ENCODE measurements around the gene PDZRN3.

Gene PDZRN3

DNA sequence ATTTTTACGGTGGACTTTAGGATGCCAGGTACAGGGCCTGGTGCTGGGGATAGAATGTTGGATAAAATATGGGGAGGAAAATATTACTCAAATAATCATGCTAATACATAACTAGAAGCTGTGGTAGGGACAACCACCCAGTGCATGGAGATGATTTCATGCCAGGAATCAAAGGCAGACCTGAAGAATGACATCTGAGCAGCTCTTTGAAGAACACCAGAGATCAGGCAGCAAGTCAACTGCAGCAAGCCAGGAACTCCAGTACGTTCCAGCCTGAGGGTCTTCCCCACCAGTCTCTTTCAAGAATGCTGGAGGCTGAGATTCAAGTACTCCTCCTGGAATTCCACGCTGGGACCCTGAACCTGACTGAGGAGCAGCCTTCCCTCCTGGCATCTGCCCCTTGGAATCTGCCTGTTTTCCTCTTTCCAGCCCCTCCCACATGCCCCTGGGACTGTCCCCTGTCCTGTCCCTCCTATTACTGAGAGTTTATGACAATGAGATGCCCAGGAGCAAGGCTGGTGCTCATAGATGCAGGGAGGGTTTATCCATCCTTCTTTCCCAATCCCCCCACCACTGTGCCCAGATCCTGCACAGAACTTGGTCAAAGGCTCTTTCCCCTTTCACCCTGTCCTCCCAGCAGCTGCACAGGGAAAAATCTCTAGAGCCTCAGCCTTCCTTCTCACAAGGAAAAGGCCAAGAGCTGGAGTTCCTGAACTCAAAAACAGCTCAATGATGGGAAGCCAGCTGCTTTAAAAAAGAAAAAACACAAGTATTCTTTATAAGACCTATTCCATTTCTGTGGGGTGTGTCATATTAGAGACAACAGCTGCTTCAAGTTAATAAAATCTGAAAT, 68.0 kb downstream of the PDZRN3 start:
- no peak for DNase-seq (ENCODE audit: low read depth in 2 of 2)

DNA sequence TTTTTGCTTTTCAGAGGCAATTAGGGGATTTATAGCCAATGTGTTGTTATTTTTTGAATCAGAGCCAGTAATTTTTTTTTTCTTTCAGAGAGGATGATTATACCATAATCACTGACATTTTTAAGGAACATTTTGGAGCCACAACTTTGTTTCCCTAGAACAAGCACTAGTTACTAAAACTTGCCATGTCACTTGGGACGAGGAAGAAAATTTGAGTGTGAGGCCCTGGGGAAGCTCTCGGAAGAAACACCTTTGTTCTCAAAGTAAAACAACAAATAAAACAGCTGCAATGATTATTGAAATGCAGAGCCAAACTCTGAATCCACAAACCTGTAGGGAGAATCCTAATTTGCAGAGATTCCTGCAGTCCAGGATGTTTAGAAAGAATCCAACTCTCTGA, 69.7 kb downstream of the PDZRN3 start:
- DNase-seq (ENCODE audit: low read depth in 2 of 2): no peak

DNA sequence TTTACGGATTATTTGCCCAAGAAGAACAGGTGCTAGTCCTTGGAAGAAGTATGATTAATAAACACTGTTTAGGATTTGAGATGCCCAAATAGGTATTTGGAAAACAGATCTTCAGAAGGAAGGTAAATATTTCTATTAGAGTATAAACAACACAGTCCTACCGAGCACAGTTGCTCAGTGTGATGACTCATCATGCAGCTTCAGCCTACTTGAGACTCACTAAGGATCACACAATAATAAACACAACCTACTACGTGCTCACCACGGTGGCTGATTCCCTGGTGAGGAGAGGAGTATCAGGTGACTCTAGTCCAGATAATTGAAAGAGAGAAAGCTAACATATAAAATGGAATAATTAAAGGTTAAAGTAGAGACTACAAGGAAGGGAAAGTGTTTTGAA, 72.0 kb downstream of the PDZRN3 start:
- DNase-seq (ENCODE audit: low read depth in 2 of 2): no peak

DNA sequence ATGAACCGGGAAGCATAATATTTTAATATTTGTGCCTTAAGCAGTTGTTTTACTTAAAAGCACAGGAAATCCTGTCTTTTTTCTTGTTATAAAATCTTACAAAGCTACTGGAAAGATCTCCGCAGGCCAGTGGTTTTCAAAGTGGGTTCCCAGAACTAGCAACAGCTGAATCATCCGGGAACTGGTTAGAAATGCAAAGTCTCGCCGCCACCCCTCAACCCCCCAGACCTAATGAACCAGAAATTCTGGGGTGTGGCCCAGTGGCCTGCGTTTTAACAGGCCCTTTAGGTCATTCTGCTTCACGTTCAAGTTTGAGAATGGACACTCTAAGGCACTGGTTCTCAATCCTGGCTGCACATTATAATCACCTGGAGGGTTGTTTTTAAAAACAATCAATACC, 74.7 kb downstream of the PDZRN3 start:
- no peak for DNase-seq (ENCODE audit: low read depth in 2 of 2)

DNA sequence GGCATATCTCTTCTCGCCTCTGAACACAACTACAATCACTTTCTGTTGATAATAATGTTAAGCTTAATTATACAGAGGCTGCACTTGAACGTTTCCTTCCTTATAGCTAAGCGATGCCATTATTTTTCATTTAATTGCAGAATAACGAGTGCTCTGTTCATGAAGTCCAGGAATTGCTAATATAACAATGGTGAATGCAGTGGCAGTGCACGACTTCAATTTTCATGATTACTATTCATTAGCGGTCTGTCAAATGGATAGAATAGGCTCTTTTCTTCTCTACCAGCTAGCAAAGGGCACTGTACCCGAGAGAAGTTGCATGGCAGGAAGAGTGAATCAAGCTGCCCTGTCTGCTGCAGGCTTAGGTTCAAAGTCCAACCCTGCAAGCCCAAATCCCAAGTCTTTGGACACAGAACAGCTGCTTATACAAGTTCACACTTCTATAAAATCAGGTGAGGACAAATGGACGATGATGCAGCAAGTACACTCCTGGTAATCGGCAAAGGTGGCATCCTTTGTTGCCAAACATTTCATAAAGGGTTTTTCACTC, 75.6 kb downstream of the PDZRN3 start:
- no peak for DNase-seq (ENCODE audit: low read depth in 2 of 2)

DNA sequence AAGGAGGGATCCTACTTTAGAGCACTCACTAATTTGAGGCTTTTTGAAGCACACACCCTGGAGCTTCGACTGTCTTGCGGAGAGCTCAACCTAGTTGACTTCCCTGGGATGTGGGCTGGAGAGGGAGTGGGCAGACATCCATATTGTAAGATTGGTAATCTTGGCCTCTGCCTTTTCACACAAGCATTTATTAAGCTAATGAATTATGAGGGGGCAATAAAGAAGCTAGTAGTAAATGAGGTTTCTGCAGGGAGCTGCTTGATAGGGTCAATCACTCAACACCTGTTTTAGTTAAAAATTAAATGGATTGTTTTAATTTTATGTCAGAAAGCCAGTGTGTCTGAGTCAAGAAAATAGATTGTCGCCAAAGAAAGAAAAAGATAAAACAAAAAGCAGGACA, 76.3 kb downstream of the PDZRN3 start:
- no peak for DNase-seq (ENCODE audit: low read depth in 2 of 2)

DNA sequence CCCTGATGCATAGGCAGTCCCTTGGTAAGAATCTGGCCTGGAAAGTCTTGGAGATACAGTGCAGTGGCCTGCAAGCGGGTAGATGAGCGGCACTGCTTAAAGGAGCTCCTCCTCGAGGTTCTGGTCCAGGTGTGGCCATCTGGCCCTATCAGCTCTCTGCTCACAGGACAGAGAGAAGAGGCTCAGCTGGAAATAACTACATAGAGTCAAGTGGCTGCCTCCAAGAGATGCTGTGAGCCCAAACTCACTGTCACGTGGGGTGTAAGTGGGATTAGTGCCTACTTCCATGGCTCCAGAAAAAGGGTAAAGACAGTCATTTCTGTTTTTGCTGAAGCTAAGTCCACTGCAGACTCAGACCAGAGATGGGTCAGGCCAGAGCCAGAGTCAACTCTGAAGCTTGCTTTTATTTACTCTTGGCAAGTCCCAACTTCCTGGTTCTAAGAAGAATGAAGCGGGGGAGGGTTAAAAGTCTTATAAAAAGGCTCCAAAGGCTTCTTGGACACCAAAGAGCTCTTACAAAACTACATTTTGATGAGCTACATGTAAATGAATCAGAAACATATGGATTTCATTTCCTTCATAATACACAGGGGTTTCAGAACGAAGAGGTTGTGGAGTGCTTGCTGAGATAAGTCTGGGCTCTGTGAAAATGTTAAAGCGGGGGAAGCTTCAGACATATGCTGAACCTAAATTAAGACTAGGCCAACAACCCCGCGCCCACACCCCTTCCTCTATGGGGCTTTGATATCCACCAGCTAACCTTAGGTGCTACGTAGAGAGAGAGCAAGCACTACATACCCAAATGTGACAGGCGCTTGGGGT, 77.1 kb downstream of the PDZRN3 start:
- no peak for DNase-seq (ENCODE audit: low read depth in 2 of 2)

DNA sequence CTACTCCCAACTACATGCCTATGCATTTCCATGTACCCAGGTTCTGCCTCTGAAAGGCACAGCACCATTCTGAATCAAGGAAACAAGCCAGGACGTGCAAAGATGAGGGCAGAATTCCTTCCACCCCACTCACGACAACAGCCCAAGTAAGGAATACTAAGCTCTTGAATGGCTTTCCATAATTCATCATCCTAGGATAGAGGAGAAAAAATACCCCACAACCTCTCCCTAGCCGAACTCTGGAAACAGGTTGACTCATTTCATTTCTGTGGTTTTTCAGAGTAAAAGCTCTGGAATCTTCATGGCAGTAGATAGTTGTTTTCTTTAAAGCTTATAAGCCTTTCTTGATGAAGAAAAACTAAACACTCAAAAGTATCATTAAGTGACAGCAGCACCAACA, 77.8 kb downstream of the PDZRN3 start:
- DNase-seq (ENCODE audit: low read depth in 2 of 2): no peak

DNA sequence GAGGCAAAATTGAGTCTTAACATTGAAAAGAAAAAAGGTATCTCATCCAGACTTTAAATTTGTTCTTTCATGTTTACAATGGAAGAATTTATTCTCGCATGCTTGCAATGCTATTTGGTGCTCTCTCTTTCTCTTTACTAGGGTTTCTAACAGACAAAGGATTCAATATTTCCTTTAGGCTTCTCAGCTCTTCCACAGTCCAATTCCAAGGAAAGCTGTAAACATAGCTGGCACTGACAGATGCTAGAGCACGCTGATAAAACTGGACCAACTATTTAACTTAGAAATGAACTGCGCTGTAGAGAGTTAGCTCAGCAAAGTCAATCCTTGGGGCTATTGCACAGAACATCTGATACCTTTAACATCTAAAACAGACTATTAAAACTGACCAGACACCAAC, 81.3 kb downstream of the PDZRN3 start:
- no peak for DNase-seq (ENCODE audit: low read depth in 2 of 2)

DNA sequence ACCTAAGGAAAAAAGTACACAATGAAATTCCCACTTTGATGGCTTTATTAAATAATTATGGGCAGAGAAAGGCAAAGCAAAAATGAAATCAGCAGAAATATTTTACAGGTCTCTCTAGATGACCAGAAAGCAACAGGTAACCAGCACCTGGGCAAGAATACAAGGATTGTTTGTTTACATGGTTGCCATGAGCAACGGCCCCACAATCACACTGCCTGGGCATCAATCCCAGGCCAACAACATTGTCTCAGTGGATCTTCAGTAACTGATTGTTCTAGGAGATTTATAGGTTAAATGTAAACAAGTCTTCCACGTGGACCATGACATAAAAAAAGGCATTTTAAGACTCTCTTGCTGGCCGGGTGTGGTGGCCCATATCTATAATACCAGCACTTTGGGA, 82.6 kb downstream of the PDZRN3 start:
- no peak for DNase-seq (ENCODE audit: low read depth in 2 of 2)

DNA sequence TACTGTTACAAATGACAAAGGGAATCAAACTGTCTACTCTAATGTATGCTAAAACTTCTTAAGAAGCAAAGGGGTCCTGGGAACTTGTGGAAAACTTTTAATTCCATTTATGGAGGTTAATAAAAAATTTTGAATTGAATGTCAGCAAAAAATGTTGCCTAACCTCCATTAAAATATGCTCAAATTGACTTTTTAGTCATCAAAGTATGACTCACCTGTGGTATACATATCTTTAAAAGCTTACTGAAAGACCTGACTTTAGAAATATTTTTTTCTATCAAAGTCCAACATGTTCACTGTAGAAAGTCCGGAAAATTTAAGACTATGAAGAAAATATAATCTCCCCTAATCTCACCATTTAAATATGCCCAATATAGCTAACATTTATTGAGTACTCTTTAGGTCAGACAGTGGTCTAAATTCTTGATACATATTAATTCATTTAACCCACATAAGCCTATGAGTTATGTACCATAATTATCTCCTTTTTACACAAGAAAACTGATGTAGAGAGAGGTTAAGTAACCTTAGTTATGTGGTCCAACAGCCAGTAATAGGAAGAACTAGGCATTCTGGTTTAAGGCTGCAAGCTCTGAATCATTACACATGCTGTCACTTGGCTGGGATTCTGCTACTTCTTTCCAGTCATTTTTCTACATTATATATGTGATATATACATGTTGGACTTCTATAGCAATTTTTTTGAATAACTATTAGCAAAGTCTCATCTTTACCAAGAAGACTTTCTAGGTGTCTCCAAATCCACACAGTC, 83.6 kb downstream of the PDZRN3 start:
- no peak for DNase-seq (ENCODE audit: low read depth in 2 of 2)

DNA sequence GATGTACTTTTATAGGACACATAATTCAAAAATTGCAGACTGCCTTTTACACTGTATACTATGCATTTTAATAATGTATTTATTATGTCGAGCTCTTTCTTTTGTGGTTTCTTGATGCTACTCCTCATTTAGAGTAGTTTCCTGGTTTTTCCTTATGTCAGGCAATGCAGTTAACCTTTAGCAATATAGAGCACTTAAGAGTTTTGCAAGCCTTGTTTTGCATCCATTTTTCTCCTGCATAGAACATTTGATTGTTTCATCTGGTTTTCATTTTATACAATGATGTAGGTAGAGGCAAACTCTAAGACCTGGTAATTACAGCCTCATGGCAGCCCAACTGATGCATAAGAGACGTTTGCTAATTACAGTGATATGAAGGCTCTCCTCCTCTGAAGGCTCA, 86.3 kb downstream of the PDZRN3 start:
- DNase-seq (ENCODE audit: low read depth in 2 of 2): no peak

DNA sequence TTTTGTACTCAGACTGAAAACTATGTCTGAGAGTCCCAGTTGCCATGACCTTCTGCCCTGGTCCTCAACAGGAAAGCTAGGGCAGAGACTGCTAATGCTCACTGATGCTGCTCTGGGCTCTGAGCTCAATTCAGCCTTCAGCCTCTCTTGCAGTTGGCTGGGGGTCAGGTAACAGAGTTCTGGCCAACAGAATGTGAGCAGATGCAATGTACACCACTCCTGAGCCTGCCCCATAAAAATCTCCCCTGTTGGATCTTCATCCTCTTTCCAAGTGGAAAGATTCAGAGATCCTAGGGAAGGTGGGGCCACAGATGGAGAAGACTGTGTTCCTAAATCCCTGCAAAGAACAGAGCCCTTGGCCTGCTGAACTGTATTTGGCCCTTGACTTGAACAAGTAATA, 87.8 kb downstream of the PDZRN3 start:
- DNase-seq (ENCODE audit: low read depth in 2 of 2): no peak

DNA sequence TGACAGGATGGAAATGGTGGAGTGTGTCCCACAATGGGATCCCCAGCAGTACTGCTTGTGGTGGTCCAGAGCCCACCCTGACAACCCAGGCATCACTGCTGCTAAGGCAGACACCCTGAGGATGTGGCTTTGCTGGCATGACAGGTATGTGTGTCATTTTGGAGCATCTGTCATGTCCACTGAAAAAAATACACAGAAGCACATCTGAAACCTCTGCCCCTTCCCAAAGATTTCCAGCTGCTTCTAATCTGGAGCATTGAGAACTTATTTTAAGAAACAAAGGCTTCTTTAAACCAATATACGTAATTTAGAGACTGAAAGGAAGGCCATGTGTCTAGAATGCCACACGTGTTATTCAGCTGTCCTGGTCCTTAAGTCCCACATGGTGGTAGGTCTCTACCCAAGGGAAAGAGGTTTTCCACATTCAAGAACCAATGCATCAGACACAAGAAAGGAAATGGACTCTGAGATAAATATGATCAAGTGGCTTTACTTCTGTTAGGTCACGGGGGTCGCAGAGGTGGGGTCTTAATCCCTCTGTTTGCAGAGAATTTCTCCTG, 88.3 kb downstream of the PDZRN3 start:
- no peak for DNase-seq (ENCODE audit: low read depth in 2 of 2)

DNA sequence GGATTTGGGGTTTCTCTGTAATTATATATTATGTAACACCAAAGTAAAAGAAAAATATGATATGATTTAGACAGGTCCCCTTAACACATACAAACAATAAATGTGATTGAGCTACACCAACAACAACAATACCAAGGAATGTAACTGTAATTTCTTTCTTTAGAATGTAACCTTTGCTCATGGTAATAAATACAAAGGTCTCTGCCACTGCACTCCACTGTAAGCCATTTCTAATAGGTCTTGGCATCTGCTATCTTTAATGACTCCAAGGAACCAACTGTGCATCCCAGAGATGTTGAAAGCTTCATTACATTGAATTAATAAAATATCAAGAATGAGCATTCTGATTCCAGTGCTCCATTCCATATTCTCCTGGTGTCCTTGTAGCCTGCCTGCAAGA, 88.8 kb downstream of the PDZRN3 start:
- DNase-seq (ENCODE audit: low read depth in 2 of 2): no peak

DNA sequence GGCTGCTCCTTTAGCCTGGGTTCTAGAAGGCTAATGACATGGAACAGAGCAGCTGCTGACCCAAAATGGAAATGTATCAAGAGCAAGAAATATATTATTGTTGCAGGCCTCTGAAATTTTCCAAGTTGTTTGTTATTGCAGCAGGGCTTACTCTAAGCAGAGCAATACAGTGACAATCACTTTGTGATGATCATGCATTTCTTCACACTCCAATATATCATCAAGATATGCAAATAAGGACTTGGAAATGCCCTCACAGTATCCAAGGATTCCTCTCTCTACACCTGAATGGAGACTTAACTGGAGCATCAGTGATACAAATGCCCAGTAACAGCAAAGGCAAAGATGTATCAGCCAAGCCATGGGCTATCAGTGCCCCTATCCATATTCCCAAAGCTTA, 89.6 kb downstream of the PDZRN3 start:
- DNase-seq (ENCODE audit: low read depth in 2 of 2): no peak

DNA sequence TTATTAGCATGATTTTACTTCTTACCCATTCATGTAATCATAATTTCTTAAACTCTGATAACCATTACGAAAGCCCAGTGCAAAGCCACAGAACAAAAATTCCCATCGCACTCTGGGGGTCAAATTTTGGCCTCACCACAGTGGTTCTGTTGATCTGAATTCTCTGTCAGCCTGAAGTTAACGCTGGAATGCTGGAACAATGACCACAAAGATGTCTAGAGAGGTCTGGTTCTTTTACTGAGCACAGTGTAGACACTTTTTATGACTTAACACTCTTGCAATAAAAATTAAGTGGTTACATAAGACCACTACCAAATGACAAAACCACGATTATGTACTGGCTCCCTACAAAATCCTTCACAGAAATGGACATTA, 94.7 kb downstream of the PDZRN3 start:
- DNase-seq (ENCODE audit: low read depth in 2 of 2): no peak

DNA sequence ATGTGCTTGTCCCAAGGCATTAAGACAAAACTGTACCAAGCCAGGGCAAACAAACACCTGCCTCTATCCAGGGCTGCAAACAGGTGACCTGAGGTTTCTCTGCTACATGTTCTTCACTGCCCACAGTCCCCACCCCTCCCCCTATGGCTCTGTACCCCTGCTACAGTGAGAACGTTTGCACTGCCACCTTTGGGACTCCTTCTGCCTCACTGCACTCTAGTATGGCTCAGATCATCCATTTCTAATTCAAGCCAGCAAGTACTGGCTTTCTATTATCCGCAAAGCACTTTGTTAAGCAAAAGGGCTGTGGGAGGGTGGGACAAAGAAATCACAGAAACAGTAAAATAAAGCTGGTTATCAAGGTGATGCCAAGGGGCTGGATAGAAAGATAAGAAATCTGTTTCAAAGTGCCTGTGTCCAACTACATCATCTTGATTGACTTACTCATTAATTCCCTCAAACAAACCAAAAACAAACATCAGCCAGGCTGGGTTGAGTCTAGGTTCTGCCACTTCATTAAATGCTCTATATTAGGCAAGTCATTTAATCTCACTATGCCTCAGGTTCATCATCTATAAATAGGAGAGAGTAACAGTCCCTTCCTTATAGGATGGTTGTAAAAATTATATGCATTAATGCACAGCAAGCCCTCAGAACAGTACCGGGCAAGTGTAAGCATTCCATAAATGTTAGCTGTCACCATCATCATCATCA, 95.3 kb downstream of the PDZRN3 start:
- DNase-seq (ENCODE audit: low read depth in 2 of 2): no peak

DNA sequence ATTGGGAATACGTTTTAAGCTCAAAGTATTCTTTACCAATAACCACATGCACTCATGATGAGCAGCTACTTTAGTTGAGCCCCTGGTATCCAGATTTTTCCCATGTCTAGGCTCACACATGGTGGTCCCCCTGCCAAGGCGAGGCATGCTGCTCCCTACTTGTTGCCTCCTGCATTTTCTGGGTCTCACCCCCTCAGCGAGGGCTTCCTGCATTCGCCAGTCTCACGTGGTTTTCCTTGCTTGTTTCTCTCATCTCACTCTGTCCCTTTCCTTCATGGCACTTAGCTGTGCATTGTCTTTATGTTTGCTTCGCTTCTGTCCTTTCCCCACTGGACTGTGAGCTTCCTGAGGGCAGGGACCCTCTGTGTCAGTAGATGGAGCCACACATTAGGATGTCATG, 99.2 kb downstream of the PDZRN3 start:
- DNase-seq (ENCODE audit: low read depth in 2 of 2): no peak

DNA sequence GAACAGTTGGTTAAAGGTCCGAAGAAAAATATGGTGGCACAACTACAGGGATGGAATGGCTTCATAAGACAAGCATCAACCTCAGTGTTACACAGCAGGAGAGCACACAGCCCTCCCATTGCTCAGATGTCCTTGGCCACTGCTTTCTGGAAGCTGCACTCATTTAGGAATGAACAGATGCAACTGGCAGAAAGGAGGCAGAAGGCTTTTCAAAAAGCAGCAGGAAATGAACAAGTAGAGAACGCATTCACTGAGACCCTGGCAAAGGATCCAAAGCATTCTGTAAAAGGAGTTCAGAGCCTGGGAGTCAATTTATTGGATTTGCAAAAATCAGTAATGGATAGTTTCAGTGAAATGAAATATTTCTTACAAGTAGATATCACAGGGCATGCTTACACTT, 101.1 kb downstream of the PDZRN3 start:
- no peak for DNase-seq (ENCODE audit: low read depth in 2 of 2)

DNA sequence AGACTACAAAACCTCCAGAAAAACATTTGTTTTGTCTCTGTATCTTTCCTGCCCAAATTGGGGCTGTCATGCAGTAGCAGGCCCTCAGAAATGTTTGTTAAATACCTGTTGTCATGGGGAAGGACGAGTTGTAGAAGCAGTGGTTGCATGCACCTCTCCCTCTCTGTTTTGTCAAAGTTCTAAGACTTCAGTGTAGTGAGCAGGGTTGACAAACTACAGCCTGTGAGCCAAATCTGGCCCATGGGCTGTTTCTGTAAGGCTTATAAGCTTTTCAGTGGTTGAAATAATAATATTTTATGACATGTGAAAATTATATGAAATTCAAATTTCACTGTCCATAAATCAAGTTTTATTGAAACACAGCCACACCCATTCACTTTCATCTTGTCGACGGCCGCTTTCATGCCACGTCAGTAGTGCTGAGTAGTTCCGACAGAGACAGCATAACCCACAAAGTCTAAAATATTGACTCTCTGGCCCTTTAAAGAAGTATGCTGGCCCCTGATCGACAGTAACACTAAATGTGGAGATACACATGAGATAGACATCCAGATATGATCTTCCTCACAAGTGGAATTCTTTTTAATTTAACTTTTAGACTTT, 102.9 kb downstream of the PDZRN3 start:
- DNase-seq (ENCODE audit: low read depth in 2 of 2): no peak

All from activated CD8-positive, alpha-beta memory T cell treated with anti-CD3 and anti-CD28 coated beads for 4 hours (primary cell).